Mesenchymal stem cell (in vitro differentiated cells and primary cell): ENCODE measurements around the gene VASP.

Source experiments
- DNase-seq: peaks from one replicate; pipeline ENCODE4 v3.0.0-alpha.2; 2013
- H2AFZ ChIP-seq: one replicate; pipeline ENCODE4 v1.6.1; 2013; ENCODE audit warnings: low read depth, mild to moderate bottlenecking, control low read depth, inconsistent platforms, low read length, moderate library complexity
- H2AK5ac ChIP-seq: 2 replicates; pipeline ENCODE4 v1.6.1; 2013; ENCODE audit warnings: low read length, moderate library complexity, mild to moderate bottlenecking, inconsistent platforms; ENCODE audit not compliant: severe bottlenecking
- H2BK120ac ChIP-seq: one replicate; pipeline ENCODE4 v1.6.1; 2013; ENCODE audit warnings: low read depth, mild to moderate bottlenecking, inconsistent platforms, low read length, moderate library complexity
- H2BK12ac ChIP-seq, 2 experiments: one replicate each; pipeline ENCODE4 v1.6.1; 2013; ENCODE audit warnings: inconsistent platforms in 2 of 2, low read length in 2 of 2, mild to moderate bottlenecking in 2 of 2, moderate library complexity in 2 of 2, control low read depth in 1 of 2
- H2BK15ac ChIP-seq: one replicate; pipeline ENCODE4 v1.6.1; 2013; ENCODE audit warnings: mild to moderate bottlenecking, low read depth, inconsistent platforms; ENCODE audit not compliant: poor library complexity, severe bottlenecking
- H2BK5ac ChIP-seq: 2 replicates; pipeline ENCODE4 v1.6.1; 2013; ENCODE audit warnings: low read depth, mild to moderate bottlenecking, low read length, control low read depth, inconsistent platforms; ENCODE audit not compliant: poor library complexity, severe bottlenecking
- H3K14ac ChIP-seq, 2 experiments: one replicate each; pipeline ENCODE4 v1.6.1; 2013; ENCODE audit warnings: inconsistent platforms in 2 of 2, low read length in 2 of 2, control low read depth in 1 of 2, mild to moderate bottlenecking in 1 of 2, moderate library complexity in 1 of 2
- H3K18ac ChIP-seq, 2 experiments: one replicate each; pipeline ENCODE4 v1.6.1; 2013; ENCODE audit warnings: inconsistent platforms in 2 of 2, low read length in 2 of 2, control low read depth in 1 of 2, low read depth in 1 of 2, mild to moderate bottlenecking in 1 of 2
- H3K23ac ChIP-seq, 2 experiments: one replicate each; pipeline ENCODE4 v1.6.1; 2013; ENCODE audit warnings: inconsistent platforms in 2 of 2, low read length in 2 of 2, mild to moderate bottlenecking in 2 of 2, moderate library complexity in 2 of 2, control low read depth in 1 of 2
- H3K27ac ChIP-seq: 2 replicates; pipeline ENCODE4 v1.5.1; 2013; ENCODE audit warnings: mild to moderate bottlenecking, moderate library complexity, low read length, control low read depth, inconsistent platforms; ENCODE audit not compliant: poor library complexity, severe bottlenecking
- H3K27me3 ChIP-seq, 2 experiments: 2 replicates each; pipeline versions ENCODE4 v1.6.1 to v1.7.0; 2013; ENCODE audit warnings: low read length in 2 of 2, mild to moderate bottlenecking in 2 of 2, moderate library complexity in 2 of 2, control low read depth in 1 of 2, inconsistent platforms in 1 of 2; ENCODE audit not compliant: control insufficient read depth in 1 of 2, insufficient read depth in 1 of 2
- H3K36me3 ChIP-seq, 2 experiments: 2 replicates each; pipeline versions ENCODE4 v1.6.1 to v1.7.0; 2013; ENCODE audit warnings: low read length in 2 of 2, control low read depth in 1 of 2, inconsistent platforms in 1 of 2, low read depth in 1 of 2, mild to moderate bottlenecking in 1 of 2; ENCODE audit not compliant: insufficient read depth in 2 of 2, control insufficient read depth in 1 of 2
- H3K4ac ChIP-seq, 2 experiments: one replicate each; pipeline ENCODE4 v1.6.1; 2013; ENCODE audit warnings: inconsistent platforms in 2 of 2, low read length in 2 of 2, mild to moderate bottlenecking in 2 of 2, moderate library complexity in 2 of 2, control low read depth in 1 of 2, low read depth in 1 of 2
- H3K4me1 ChIP-seq: 2 replicates; pipeline ENCODE4 v1.6.1; 2013; ENCODE audit warnings: low read depth, low read length, control low read depth; ENCODE audit not compliant: control insufficient read depth, insufficient read depth
- H3K4me2 ChIP-seq: 2 replicates; pipeline ENCODE4 v1.6.1; 2013; ENCODE audit warnings: low read length, mild to moderate bottlenecking, inconsistent platforms; ENCODE audit not compliant: poor library complexity, severe bottlenecking
- H3K4me3 ChIP-seq, 2 experiments: 2 replicates each; pipeline versions ENCODE4 v1.5.1 to v1.7.0; 2013; ENCODE audit warnings: low read length in 2 of 2, mild to moderate bottlenecking in 2 of 2, control low read depth in 1 of 2, low read depth in 1 of 2; ENCODE audit not compliant: insufficient read depth in 1 of 2
- H3K79me1 ChIP-seq: replicated peaks from 2 replicates; pipeline ENCODE4 v1.6.1; 2013; ENCODE audit warnings: mild to moderate bottlenecking, control low read depth, low read length, inconsistent platforms; ENCODE audit not compliant: poor library complexity, severe bottlenecking
- H3K9ac ChIP-seq: 2 replicates; pipeline ENCODE4 v1.7.0; 2013; ENCODE audit warnings: mild to moderate bottlenecking, low read length, moderate library complexity
- H3K9me3 ChIP-seq: 2 replicates; pipeline ENCODE4 v1.7.0; 2013; ENCODE audit warnings: mild to moderate bottlenecking, low read length; ENCODE audit not compliant: control insufficient read depth
- H4K8ac ChIP-seq: one replicate; pipeline ENCODE4 v1.6.1; 2013; ENCODE audit warnings: inconsistent platforms, mild to moderate bottlenecking, low read length, moderate library complexity
- H4K91ac ChIP-seq: one replicate; pipeline ENCODE4 v1.6.1; 2013; ENCODE audit warnings: mild to moderate bottlenecking, low read length, inconsistent platforms
- WGBS: methylation state at CpG from one replicate; pipeline ENCODE4 v1.1.7; 2013; ENCODE audit warnings: mixed read lengths; 5-methylcytosine and 5-hydroxymethylcytosine counted together

Gene VASP

DNA sequence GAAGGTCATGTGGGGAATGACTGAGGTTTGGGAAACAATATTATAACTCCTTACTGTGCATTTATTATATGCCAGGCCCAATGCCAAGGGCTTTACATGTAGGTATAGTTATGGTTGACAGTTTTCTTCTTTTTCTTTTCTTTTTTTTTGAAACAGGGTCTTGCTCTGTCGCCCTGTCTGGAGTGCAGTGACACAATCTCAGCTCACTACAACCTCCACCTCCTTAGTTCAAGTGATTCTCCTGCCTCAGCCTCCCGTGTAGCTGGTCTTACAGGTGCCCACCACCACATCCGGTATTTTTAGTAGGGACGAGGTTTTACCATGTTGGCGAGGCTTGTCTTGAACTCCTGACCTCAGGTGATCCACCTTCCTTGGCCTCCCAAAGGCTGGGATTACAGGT lies 24.2 kb upstream of the VASP start:
- no peak for DNase-seq
- Histone ChIP-seq H2AK5ac (no peak overlapping the region), H3K27me3 (no peaks in the 10 kb centered on the region), H3K79me1 (no peaks in the 10 kb centered on the region), H3K27ac (no peak overlapping the region), H3K18ac (no peak overlapping the region), H3K4me3 (no peak overlapping the region), H3K9me3 (no peaks in the 10 kb centered on the region), H3K4ac (no peak overlapping the region), H3K36me3 (no peaks in the 10 kb centered on the region), H3K4me2 (no peak overlapping the region), H3K4me1 (peaks cover under 1% of the 10 kb centered on the region), H3K9ac (no peak overlapping the region), H2AFZ (no peak overlapping the region), H3K14ac (no peak overlapping the region), H4K91ac (no peak overlapping the region), H4K8ac (no peak overlapping the region), H2BK12ac (no peak overlapping the region), H2BK5ac (no peak overlapping the region), H3K23ac (no peak overlapping the region), H2BK120ac (no peak overlapping the region), H2BK15ac (no peak overlapping the region)
- WGBS = 88% methylated on average over 5 of the region's 5 CpGs

DNA sequence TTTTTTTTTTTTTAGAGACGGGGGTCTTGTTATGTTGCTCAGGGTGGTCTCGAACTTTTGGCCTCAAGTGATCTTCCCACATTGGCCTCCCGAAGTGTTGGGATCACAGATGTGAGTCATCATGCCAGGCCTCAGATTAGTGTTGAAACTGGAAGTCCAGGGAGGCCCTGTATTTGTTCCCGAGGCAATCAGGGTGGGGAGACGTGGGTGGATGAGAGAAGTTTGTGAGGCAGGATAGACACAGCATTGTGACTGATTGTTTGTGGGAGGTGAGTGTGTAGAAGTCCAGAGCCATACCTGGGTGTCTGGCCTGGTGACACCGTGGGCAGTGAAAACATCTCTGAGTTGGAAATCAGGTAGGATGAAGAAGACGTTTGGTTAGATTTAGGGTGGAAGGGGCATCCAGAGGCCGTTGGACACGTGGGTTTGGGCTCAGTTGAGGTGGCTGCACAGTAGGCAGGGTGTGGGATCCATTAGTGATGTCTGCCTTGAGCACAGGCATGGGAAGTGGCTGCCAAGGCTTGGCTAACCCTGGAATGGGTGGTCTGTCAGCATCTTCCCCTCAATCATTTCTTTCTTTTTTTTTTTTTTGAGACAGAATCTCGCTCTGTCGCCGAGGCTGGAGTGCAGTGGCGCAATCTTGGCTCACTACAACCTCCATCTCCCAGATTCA lies 22.9 kb upstream of the VASP start:
- no peaks in the 10 kb centered on the region for H3K79me1 ChIP-seq
- no peak overlapping the region for H3K4me3 ChIP-seq
- whole genome bisulfite sequencing = 89% methylated on average over 13 of the region's 13 CpGs
- H3K18ac ChIP-seq = no peak overlapping the region
- no peak overlapping the region for H2AK5ac ChIP-seq
- peak; percentile 61 for DNase-seq
- no peak overlapping the region for H3K27ac ChIP-seq
- no peak overlapping the region for H4K91ac ChIP-seq
- H3K14ac ChIP-seq = no peak overlapping the region
- no peak overlapping the region for H4K8ac ChIP-seq
- H3K4me2 ChIP-seq = no peak overlapping the region
- no peak overlapping the region for H3K9ac ChIP-seq
- H3K9me3 ChIP-seq = no peaks in the 10 kb centered on the region
- H2BK5ac ChIP-seq = no peak overlapping the region
- no peak overlapping the region for H3K23ac ChIP-seq
- H3K4ac ChIP-seq = no peak overlapping the region
- no peak overlapping the region for H2BK15ac ChIP-seq
- peaks cover 0 to 12% of the 10 kb centered on the region in 2 experiments for H3K36me3 ChIP-seq
- no peak overlapping the region for H2BK120ac ChIP-seq
- no peak overlapping the region for H2AFZ ChIP-seq
- peaks cover 5% of the 10 kb centered on the region for H3K4me1 ChIP-seq
- no peaks in the 10 kb centered on the region for H3K27me3 ChIP-seq
- H2BK12ac ChIP-seq = no peak overlapping the region

DNA sequence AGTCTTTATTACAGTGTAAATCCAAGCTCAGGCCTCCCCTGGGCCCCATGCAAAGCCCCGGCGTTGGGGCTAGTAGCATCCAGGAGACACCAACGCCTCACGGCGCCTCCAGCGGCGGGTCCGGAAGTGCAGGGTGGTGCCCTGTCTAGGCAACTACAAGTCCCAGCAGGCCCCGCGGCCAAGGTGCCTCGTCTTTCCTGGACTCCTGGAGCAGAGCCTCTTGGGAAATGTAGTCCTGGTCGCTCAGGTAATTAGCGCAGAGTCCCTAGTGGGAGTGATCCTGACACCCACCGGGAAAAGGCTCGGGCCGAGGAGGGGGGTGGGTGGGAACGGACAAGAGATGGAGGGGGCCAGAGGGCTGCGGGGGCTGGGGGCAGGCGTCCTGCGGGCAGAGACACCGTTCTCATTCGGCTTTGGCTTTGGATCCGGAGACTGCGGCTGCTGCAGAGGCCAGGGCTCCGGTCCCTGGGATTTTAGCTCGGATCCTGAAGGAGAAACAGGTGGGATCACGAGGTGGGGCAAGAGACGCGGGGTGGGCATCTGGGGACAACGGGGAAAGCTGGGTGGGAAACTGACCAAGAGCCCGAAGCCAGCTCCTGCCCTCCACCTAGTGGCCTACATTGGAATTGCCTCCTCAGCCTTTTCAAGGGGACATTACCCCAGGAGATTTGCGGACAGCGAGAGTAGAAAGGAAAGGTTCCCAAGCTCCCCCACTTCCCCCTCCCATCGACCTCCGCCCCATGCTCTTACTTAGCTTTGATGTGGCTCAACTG lies 21.8 kb upstream of the VASP start:
- Histone ChIP-seq H3K27ac (peak overlapping the region; percentile 22), H3K9ac (peak overlapping the region; percentile 74), H2BK15ac (no peak overlapping the region), H3K4me1 (peaks cover 5% of the 10 kb centered on the region), H3K18ac (peak overlapping the region in 1 of 2 experiments; percentile 25), H3K27me3 (no peaks in the 10 kb centered on the region), H3K79me1 (no peaks in the 10 kb centered on the region), H3K23ac (no peak overlapping the region), H2AFZ (peak overlapping the region; percentile 33), H3K14ac (no peak overlapping the region), H2AK5ac (no peak overlapping the region), H3K4ac (no peak overlapping the region), H2BK5ac (no peak overlapping the region), H3K4me3 (peak overlapping the region; percentile 56 to 79), H3K9me3 (no peaks in the 10 kb centered on the region), H2BK120ac (no peak overlapping the region), H2BK12ac (no peak overlapping the region), H3K4me2 (peak overlapping the region; percentile 79), H3K36me3 (peaks cover 0 to 12% of the 10 kb centered on the region in 2 experiments), H4K8ac (peak overlapping the region; percentile 33), H4K91ac (no peak overlapping the region)
- peak; percentile 96 for DNase-seq
- under 1% methylated on average over 33 of the region's 35 CpGs for WGBS

DNA sequence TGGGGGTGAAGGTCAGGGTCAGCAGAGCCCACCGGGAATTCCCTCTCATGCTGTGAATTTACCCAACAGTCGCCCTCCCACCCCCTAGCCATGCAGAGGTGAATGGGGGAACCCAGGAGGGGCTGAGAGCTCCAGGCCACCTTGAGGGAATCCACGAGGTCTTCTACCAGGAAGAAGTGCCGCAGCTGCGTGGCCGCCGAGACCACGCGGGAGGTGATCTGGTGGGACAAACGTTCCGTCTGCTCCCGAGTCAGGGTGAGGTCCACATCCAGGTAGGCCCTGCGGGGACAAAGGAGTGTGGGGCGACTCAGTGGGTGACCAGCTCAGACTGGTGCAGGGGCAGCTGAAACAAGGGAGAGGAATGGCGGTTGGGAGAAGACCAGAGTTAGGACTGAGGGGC lies 18.6 kb upstream of the VASP start:
- no peaks in the 10 kb centered on the region for H3K27me3 ChIP-seq
- no peak overlapping the region for H4K8ac ChIP-seq
- no peak overlapping the region for H2BK12ac ChIP-seq
- no peak overlapping the region for H3K4me3 ChIP-seq
- no peak overlapping the region for H3K4ac ChIP-seq
- H3K4me2 ChIP-seq = no peak overlapping the region
- H2BK120ac ChIP-seq = no peak overlapping the region
- H3K9ac ChIP-seq = no peak overlapping the region
- no peaks in the 10 kb centered on the region for H3K9me3 ChIP-seq
- DNase-seq = no peak
- H3K23ac ChIP-seq = no peak overlapping the region
- no peak overlapping the region for H4K91ac ChIP-seq
- H2BK5ac ChIP-seq = no peak overlapping the region
- 95% methylated on average over 15 of the region's 15 CpGs for WGBS
- no peak overlapping the region for H3K18ac ChIP-seq
- H3K14ac ChIP-seq = no peak overlapping the region
- no peak overlapping the region for H2AK5ac ChIP-seq
- no peak overlapping the region for H3K27ac ChIP-seq
- H2BK15ac ChIP-seq = no peak overlapping the region
- peaks cover 0 to 12% of the 10 kb centered on the region in 2 experiments for H3K36me3 ChIP-seq
- H3K79me1 ChIP-seq = no peaks in the 10 kb centered on the region
- peaks cover 10% of the 10 kb centered on the region for H3K4me1 ChIP-seq
- no peak overlapping the region for H2AFZ ChIP-seq
